Middle frontal gyrus (tissue), 1 donor: ENCODE measurements around the gene OPCML.

Source experiments
- DNase-seq: peaks from one replicate; pipeline ENCODE4 v3.0.0-alpha.2; 2015; ENCODE audit warnings: low spot score; ENCODE audit errors: extremely low spot score

The OPCML gene

GRCh38 chr11:133302056-133302455, 230.2 kb downstream of the OPCML start:
- DNase-seq = no peak

GRCh38 chr11:133300666-133301065, 231.6 kb downstream of the OPCML start:
- DNase-seq = no peak

DNA sequence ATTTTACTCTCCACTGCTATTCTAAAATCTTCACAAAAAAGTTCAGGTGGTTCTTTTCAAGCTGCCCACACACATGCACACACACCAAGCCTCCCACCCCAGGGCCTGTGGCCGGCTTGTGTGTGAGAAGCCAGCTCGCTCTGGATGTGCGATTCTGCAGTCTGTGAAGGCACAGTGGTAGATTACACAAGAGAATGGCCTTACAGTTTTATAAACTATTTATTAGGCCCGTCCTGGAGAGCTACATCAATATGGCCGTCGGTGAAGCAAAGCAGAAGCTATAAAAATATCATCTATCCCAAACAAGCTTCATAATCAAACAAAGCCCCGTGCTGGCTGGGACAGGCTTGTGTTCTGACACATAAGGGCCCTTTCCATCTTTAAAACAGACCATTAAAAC, 240.5 kb downstream of the OPCML start:
- no peak for DNase-seq

GRCh38 chr11:133285359-133285758, 246.9 kb downstream of the OPCML start:
- DNase-seq = no peak

DNA sequence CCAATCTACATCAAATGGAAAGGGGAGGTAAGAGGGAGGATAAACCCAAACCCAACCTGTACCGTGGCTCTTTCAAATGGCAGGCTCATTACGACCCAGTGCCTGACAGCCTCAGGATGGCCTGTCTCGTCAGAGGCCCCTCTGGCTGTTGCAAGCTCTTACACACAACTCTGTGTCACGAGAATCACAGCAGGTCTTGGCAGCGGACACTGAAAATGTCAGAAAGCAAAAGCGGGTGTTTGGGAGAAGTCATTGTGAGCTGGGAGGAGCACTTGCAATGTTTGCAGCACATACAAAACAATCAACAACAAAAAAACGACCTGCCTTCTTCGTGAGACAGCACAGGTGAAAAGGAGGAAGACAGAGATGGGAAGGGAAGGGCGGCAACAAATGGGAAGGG, 248.1 kb downstream of the OPCML start:
- DNase-seq = no peak

DNA sequence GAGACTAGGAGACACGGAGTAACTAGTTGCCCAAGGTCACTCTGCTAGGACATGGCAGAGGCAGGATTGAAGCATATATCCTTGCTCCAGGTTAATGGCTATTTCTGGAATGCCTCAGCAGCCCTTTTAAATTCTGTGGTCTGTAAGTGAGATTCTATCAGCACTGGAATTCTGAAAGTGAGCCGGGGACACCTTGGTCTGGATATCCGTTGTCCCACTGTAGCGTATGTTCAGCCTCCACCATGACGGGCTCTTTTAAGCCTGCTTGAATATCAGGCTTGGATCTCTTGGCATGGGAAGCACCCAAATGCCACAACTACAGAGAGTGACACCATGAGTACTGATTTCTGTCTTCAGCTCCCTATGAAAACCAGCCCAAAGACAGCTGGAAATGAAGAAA, 254.4 kb downstream of the OPCML start:
- DNase-seq = no peak

DNA sequence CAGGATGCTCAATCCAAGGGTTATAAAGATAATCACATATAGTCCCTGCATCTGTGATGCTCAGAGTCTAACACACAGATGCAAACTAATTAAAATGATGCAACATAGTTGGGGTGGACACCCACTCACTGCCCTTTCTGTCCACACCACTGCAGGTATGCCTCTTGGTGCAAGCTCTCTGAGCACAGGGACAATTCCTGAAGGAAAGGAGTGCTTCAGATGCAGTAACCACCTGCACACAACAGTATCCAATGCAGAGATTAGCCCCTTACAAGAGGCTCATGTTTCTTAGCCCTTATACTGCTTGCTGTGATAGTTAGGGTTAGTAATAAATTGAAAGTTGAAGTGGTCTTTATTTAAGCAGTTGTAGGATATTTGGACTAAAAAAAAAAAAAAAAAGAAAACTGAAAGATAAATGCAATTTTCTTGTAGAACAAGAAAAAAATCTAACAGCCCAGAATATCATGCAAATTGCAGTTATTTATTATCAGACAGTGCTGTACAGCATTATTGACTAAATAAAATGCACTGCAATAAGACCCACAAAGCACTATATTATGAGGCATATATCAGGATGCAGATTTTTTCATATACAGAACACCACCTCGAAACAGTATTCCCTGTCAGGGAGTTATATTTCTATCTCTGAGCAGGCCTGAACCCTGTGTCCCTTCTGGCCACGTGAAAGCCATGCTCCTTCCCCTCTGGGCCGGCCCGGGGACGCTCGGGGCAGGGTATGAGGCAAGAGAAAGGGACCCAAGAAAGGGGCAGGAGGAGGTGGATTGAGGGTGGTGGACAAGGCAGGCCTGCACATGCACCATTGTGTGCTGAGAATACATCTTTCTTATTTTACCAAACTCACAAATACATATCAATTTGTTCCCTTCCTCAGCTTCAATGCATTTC, 260.2 kb downstream of the OPCML start:
- no peak for DNase-seq

DNA sequence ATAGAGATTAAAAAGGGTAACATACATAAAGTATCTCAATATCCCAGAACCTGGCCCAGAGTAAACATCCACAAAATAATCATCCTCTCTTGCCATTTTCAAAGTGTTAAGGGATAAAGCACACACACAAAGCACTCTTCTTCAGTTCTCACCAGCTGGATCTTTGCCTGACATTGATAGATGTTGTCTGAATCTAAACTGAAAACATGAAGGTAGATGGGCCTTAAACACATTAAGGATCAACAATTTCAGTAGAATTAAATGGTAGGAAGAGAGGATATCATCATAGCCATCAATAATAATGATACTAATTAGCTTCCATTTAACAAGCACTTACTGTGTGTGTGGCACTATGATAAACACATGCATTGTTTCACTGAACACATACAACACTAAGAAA, 261.1 kb downstream of the OPCML start:
- no peak for DNase-seq

DNA sequence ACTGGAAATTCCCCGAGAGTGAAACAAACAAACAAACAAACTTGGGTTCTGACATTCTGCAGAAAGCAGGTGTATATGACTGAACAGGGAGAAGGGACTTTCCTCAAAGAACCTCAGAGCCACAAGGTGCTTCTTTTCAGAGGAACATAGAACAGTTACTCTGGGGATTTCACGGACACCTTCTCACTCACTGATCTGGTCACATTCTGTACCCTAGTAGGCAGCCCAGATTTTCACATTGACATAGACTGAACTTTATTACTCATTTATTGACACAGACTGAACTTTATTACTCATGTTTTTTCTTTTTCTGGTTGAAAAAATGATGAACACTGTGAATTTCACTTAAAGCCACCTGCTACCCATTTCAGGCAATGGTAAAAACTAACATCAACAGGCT, 263.0 kb downstream of the OPCML start:
- DNase-seq = no peak

- no peak for DNase-seq
These were observed 265.3 kb downstream of the OPCML start for GRCh38 chr11:133266986-133267385.

- DNase-seq = no peak
These were observed 266.7 kb downstream of the OPCML start for GRCh38 chr11:133265530-133266035.

DNA sequence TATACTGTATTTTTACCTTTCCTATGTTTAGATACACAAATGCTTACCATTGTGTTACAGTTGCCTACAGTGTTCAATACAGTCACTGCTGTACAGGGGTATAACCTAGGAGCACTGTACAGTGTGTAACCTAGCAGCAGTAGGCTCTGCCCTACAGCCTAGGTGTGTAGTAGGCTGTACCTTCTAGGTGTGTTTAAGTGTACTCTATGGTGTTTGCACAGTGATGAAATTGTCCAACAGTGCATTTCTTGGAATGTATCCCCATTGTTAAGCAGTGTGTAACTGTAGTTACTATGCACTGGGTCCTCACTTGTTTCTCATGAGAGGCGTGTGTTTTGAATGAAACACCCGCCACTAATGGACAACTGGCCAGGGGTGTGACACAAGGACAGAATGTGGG, 269.0 kb downstream of the OPCML start:
- DNase-seq = no peak

DNA sequence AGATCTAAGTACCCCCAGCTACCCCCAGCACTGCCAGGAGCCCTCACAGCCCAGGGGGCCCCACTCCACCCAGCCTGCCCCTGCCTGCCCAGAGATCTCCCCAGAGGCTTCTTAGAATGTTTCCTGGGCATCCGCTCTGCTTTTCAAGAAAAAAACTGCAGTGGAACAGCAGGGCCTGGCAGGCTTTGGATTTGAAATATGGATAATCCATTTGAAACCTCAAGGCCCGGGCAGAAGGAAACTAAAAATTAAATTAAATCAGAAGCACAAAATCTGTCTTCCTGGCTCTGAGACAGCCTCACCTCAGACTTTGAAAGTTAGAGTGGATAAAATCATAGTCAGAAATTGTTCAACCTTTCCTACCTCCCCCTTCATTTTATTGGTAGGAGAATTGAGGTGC, 273.6 kb downstream of the OPCML start:
- DNase-seq = no peak

GRCh38 chr11:133254601-133255000, 277.7 kb downstream of the OPCML start:
- DNase-seq = no peak

GRCh38 chr11:133253570-133253969, 278.7 kb downstream of the OPCML start:
- DNase-seq = no peak

- DNase-seq = no peak
These were observed 280.5 kb downstream of the OPCML start for GRCh38 chr11:133251841-133252240.

DNA sequence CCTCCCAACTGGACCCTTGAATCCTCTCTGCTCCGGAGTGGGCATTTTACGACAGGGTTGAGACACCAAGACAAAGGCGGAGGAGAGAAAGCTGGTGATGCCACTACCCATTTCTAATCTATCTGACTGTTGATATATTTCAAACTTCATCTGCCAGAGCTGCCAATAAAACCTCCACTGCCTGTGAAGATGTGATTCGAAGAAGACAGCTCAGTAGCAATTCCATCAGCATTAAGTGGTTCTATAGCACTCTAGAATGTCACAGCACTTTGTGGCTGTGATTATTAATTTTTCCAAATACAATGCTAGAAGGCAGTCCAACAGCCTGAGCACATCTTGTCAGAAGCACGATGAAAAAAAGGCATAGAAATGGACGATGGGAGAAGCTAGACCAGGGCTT, 282.8 kb downstream of the OPCML start:
- DNase-seq = no peak

- no peak for DNase-seq
These were observed 283.2 kb downstream of the OPCML start for GRCh38 chr11:133249065-133249464.

- no peak for DNase-seq
These were observed 288.5 kb downstream of the OPCML start for GRCh38 chr11:133243832-133244231.

- no peak for DNase-seq
These were observed 291.2 kb downstream of the OPCML start for GRCh38 chr11:133240908-133241655.

DNA sequence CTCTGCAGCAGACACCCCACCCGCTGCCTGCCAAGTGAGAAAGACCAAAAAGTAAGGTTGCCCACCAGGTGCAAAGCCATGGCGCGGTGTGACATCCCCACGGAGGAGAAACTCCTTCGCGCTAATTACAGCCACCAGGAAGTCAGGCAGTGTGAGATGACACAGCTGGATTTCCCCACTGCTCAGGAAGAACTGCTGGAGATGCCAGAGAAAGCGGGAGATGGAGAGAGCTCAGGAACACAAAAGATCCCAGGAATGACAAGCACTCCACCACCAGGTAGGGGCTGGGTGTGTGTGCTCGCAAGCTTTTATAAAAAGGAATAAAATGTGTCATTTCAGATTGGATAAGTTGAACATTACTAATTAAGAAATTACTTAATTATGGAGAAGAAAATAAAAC, 292.7 kb downstream of the OPCML start:
- DNase-seq = no peak

DNA sequence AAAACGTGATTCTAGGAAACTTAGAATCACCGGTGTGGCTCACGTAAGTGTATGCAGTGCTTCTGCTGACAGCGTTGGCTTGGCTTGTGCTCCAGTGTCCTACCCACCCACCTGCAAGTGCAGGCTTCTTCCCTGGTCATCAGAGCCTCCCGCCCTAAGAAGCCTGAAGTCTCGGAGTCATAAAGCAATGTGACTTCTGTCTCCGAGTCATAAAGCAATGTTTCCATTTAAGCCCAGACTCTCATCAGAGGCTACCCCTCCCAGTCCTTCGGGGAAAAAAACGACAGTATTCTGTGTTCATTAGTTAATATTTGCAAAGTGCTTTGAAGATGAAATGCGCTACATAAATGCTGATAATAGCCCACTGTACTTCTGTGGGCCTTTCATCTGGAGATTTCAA, 293.8 kb downstream of the OPCML start:
- DNase-seq = no peak
